HEK293 (cell line): ENCODE results near the gene ICAM2.

Source experiments
- CTCF ChIA-PET: fragments of 350-600 bp; formaldehyde crosslinking; extraction: SDS; loops from one replicate; lab custom pipeline; 2021; ENCODE audit warnings: antibody characterized with exemption; lab: Yijun Ruan, JAX
- POLR2A ChIA-PET: fragments of 300-600 bp; formaldehyde crosslinking; extraction: SDS; loops from one replicate; lab custom pipeline; 2020; ENCODE audit warnings: antibody characterized with exemption, inconsistent platforms; lab: Yijun Ruan, JAX
- H3K27ac ChIP-seq: fragments of 200-500 bp; sonication (Bioruptor generic); 2 replicates; pipeline ENCODE4 v1.5.1; 2014; ENCODE audit warnings: low read depth, low read length, control low read depth, inconsistent platforms; ENCODE audit errors: extremely low read depth
- H3K36me3 ChIP-seq, 2 experiments: fragments of 200-500 bp in 1 of 2; sonication (Bioruptor generic) in 1 of 2; 1 replicate in 1 of 2; 2 replicates in 1 of 2; pipeline ENCODE4 v1.5.1; 2014 to 2017; ENCODE audit warnings: inconsistent platforms in 2 of 2, low read length in 2 of 2; ENCODE audit not compliant: control insufficient read depth in 2 of 2, insufficient read depth in 1 of 2
- H3K4me1 ChIP-seq: fragments of 200-500 bp; sonication (Bioruptor generic); 2 replicates; pipeline ENCODE4 v1.5.1; 2014; ENCODE audit warnings: mild to moderate bottlenecking, low read length, inconsistent platforms; ENCODE audit not compliant: control insufficient read depth, insufficient read depth
- H3K4me3 ChIP-seq: 2 replicates; pipeline ENCODE4 v1.5.1; 2011; ENCODE audit warnings: low read depth, mild to moderate bottlenecking, control low read depth, low read length, moderate library complexity
- H3K9me3 ChIP-seq: fragments of 200-500 bp; sonication (Bioruptor generic); 2 replicates; pipeline ENCODE4 v1.5.1; 2014; ENCODE audit warnings: low read depth, low read length, inconsistent platforms; ENCODE audit not compliant: control insufficient read depth, insufficient read depth
- GLI4 ChIP-seq: fragments of 450-650 bp; formaldehyde crosslinking; IDR thresholded peaks from 2 replicates; pipeline ENCODE4 v1.5.1; 2016; ENCODE audit warnings: missing biosample characterization, missing genetic modification characterization
- PATZ1 ChIP-seq: fragments of 450-650 bp; formaldehyde crosslinking; IDR thresholded peaks from 2 replicates; pipeline ENCODE4 v1.5.1; 2016; ENCODE audit warnings: missing biosample characterization, missing genetic modification characterization
- REST ChIP-seq: fragments of 450-650 bp; formaldehyde crosslinking; IDR thresholded peaks from 2 replicates; pipeline ENCODE4 v1.5.1; 2016; ENCODE audit warnings: missing biosample characterization, missing genetic modification characterization
- TSHZ1 ChIP-seq: fragments of 450-650 bp; formaldehyde crosslinking; IDR thresholded peaks from 2 replicates; pipeline ENCODE4 v1.5.1; 2016; ENCODE audit warnings: missing biosample characterization, missing genetic modification characterization, borderline replicate concordance
- ZEB2 ChIP-seq: fragments of 450-650 bp; formaldehyde crosslinking; IDR thresholded peaks from 2 replicates; pipeline ENCODE4 v1.5.1; 2016; ENCODE audit warnings: missing biosample characterization, missing genetic modification characterization
- ZFP3 ChIP-seq: fragments of 450-650 bp; formaldehyde crosslinking; IDR thresholded peaks from 2 replicates; pipeline ENCODE4 v1.5.1; 2016; ENCODE audit warnings: low read depth, missing biosample characterization, missing genetic modification characterization
- ZNF112 ChIP-seq: fragments of 450-650 bp; formaldehyde crosslinking; IDR thresholded peaks from 2 replicates; pipeline ENCODE4 v1.5.0; 2017; ENCODE audit warnings: missing biosample characterization, missing genetic modification characterization
- ZNF155 ChIP-seq: fragments of 450-650 bp; formaldehyde crosslinking; IDR thresholded peaks from 2 replicates; pipeline ENCODE4 v1.5.1; 2016; ENCODE audit warnings: missing biosample characterization, missing genetic modification characterization
- ZNF16 ChIP-seq: fragments of 450-650 bp; formaldehyde crosslinking; IDR thresholded peaks from 2 replicates; pipeline ENCODE4 v1.5.1; 2016; ENCODE audit warnings: low read depth, missing biosample characterization, missing genetic modification characterization
- ZNF169 ChIP-seq: fragments of 450-650 bp; formaldehyde crosslinking; IDR thresholded peaks from 2 replicates; pipeline ENCODE4 v1.5.1; 2016; ENCODE audit warnings: missing biosample characterization, missing genetic modification characterization
- ZNF18 ChIP-seq: fragments of 450-650 bp; formaldehyde crosslinking; IDR thresholded peaks from 2 replicates; pipeline ENCODE4 v1.5.1; 2016; ENCODE audit warnings: missing biosample characterization, missing genetic modification characterization
- ZNF19 ChIP-seq: fragments of 450-650 bp; formaldehyde crosslinking; IDR thresholded peaks from 2 replicates; pipeline ENCODE4; 2016; ENCODE audit warnings: missing biosample characterization, missing genetic modification characterization, low read depth
- ZNF311 ChIP-seq: fragments of 450-650 bp; formaldehyde crosslinking; IDR thresholded peaks from 2 replicates; pipeline ENCODE4 v1.5.1; 2017; ENCODE audit warnings: missing biosample characterization, missing genetic modification characterization, borderline replicate concordance
- ZNF324 ChIP-seq: fragments of 450-650 bp; formaldehyde crosslinking; IDR thresholded peaks from 2 replicates; pipeline ENCODE4 v1.5.1; 2016; ENCODE audit warnings: missing biosample characterization, missing genetic modification characterization
- ZNF366 ChIP-seq: fragments of 450-650 bp; formaldehyde crosslinking; conservative IDR thresholded peaks from 2 replicates; pipeline ENCODE4 v1.5.1; 2016; ENCODE audit warnings: missing biosample characterization, missing genetic modification characterization
- ZNF37A ChIP-seq: fragments of 450-650 bp; IDR thresholded peaks from 2 replicates; pipeline ENCODE4 v1.5.1; 2018; ENCODE audit warnings: missing biosample characterization, missing genetic modification characterization
- ZNF433 ChIP-seq: fragments of 450-650 bp; formaldehyde crosslinking; IDR thresholded peaks from 2 replicates; pipeline ENCODE4 v1.5.1; 2016; ENCODE audit warnings: missing biosample characterization, missing genetic modification characterization, low read depth
- ZNF596 ChIP-seq: fragments of 450-650 bp; IDR thresholded peaks from 2 replicates; pipeline ENCODE4 v1.5.0; 2018; ENCODE audit warnings: missing biosample characterization, mild to moderate bottlenecking, missing genetic modification characterization, moderate library complexity
- ZNF645 ChIP-seq: fragments of 450-650 bp; formaldehyde crosslinking; IDR thresholded peaks from 2 replicates; pipeline ENCODE4; 2016; ENCODE audit warnings: missing biosample characterization, missing genetic modification characterization
- ZSCAN16 ChIP-seq: fragments of 450-650 bp; formaldehyde crosslinking; IDR thresholded peaks from 2 replicates; pipeline ENCODE4 v1.5.1; 2016; ENCODE audit warnings: missing biosample characterization, missing genetic modification characterization

The ICAM2 gene

GRCh38 chr17:64032081-64032480 is 11.6 kb upstream of the ICAM2 start:
- ChIA-PET POLR2A (no interaction called here), CTCF (interaction anchor here (0.9 to 8.8 kb wide), 3 partner anchors 10 to 101 kb away, joined by 3 to 295 read pairs (median 3); partner anchors contain the start of gene ERN1)
- Histone ChIP-seq H3K4me3 (no peak overlapping the region), H3K4me1 (no peaks in the 10 kb centered on the region), H3K27ac (no peak overlapping the region), H3K36me3 (no peaks in the 10 kb centered on the region), H3K9me3 (no peaks in the 10 kb centered on the region)
- TF ChIP-seq ZNF18 (tag by site-specific recombination) (no peak), ZNF155 (tag by site-specific recombination) (no peak), ZNF645 (no peak), ZFP3 (no peak), ZNF19 (tag by site-specific recombination) (no peak), ZNF37A (tag by site-specific recombination) (no peak), ZNF16 (tag by site-specific recombination) (no peak), ZNF366 (tag by site-specific recombination) (no peak), REST (tag by site-specific recombination) (no peak), ZNF112 (no peak), ZNF169 (tag by site-specific recombination) (no peak), GLI4 (tag by site-specific recombination) (no peak), ZNF311 (tag by site-specific recombination) (no peak), PATZ1 (tag by site-specific recombination) (no peak), TSHZ1 (tag by site-specific recombination) (no peak), ZSCAN16 (tag by site-specific recombination) (no peak), ZNF596 (no peak), ZNF324 (no peak), ZEB2 (tag by site-specific recombination) (no peak), ZNF433 (tag by site-specific recombination) (no peak)
